ENCODE results near the gene NTN4. TPM values are rescaled to one million over a fixed set of nuclear protein-coding genes. Genes with fewer than 3 reads are reported as not detected.

Gene NTN4
- total RNA-seq, 4 donors from 2014 or later = 5.0 to 22.5 (median 12.4) TPM

- no peak for DNase-seq
- intact Hi-C loops (cut with DNase I) = no loop called here
- no peaks in the 10 kb centered on the region for H3K36me3 ChIP-seq
- TF ChIP-seq POLR2A (IDR thresholded peaks at IDR 0.05) = no peak
- TF ChIP-seq CTCF (IDR thresholded peaks at IDR 0.05) = no peak
- no peak overlapping the region for H3K27ac ChIP-seq
- peaks cover 0 to 31% (median 4%) of the 10 kb centered on the region in 3 donors for H3K4me1 ChIP-seq
- WGBS, 2 donors = 75% methylated on average over 3 of the region's 3 CpGs
- H3K4me3 ChIP-seq = no peak overlapping the region
- H3K27me3 ChIP-seq = no peaks in the 10 kb centered on the region
- no peaks in the 10 kb centered on the region for H3K9me3 ChIP-seq
Measured at GRCh38 chr12:95762123-95762785, 28.3 kb downstream of the NTN4 start.

- 77 to 80% methylated on average over 3 of the region's 3 CpGs for WGBS, 2 donors
- Histone ChIP-seq H3K36me3 (no peaks in the 10 kb centered on the region), H3K27me3 (no peaks in the 10 kb centered on the region), H3K4me3 (no peak overlapping the region), H3K4me1 (peaks cover 0 to 31% (median 4%) of the 10 kb centered on the region in 3 donors), H3K9me3 (no peaks in the 10 kb centered on the region), H3K27ac (no peak overlapping the region)
- intact Hi-C loops (cut with DNase I) = no loop called here
- TF ChIP-seq POLR2A (IDR thresholded peaks at IDR 0.05) (no peak), CTCF (IDR thresholded peaks at IDR 0.05) (no peak)
- DNase-seq = no peak
Measured at GRCh38 chr12:95760371-95760770, 30.2 kb downstream of the NTN4 start.

- H3K27ac ChIP-seq = no peak overlapping the region
- H3K4me3 ChIP-seq = no peak overlapping the region
- TF ChIP-seq CTCF (IDR thresholded peaks at IDR 0.05) (no peak), POLR2A (IDR thresholded peaks at IDR 0.05) (no peak)
- intact Hi-C loops (cut with DNase I) = no loop called here
- no peaks in the 10 kb centered on the region for H3K36me3 ChIP-seq
- DNase-seq = no peak
- H3K27me3 ChIP-seq = no peaks in the 10 kb centered on the region
- peaks cover 0 to 30% (median 4%) of the 10 kb centered on the region in 3 donors for H3K4me1 ChIP-seq
- no peaks in the 10 kb centered on the region for H3K9me3 ChIP-seq
- 0% methylated on average over 1 of the region's 1 CpG for WGBS, 2 donors
Measured at GRCh38 chr12:95759718-95760117, 30.8 kb downstream of the NTN4 start.

GRCh38 chr12:95759039-95759438, 31.5 kb downstream of the NTN4 start:
- Histone ChIP-seq H3K27me3 (no peaks in the 10 kb centered on the region), H3K9me3 (no peaks in the 10 kb centered on the region), H3K27ac (no peak overlapping the region), H3K4me3 (no peak overlapping the region), H3K36me3 (no peaks in the 10 kb centered on the region), H3K4me1 (peaks cover 0 to 23% (median 2%) of the 10 kb centered on the region in 3 donors)
- intact Hi-C loops (cut with DNase I) = no loop called here
- DNase-seq = no peak
- 91 to 95% methylated on average over 3 of the region's 3 CpGs for WGBS, 2 donors
- TF ChIP-seq POLR2A (IDR thresholded peaks at IDR 0.05) (no peak), CTCF (IDR thresholded peaks at IDR 0.05) (no peak)

- H3K4me3 ChIP-seq = no peak overlapping the region
- TF ChIP-seq POLR2A (IDR thresholded peaks at IDR 0.05) (no peak), CTCF (IDR thresholded peaks at IDR 0.05) (no peak)
- 66 to 67% methylated on average over 5 of the region's 5 CpGs for WGBS, 2 donors
- no peaks in the 10 kb centered on the region for H3K27me3 ChIP-seq
- no peak for DNase-seq
- intact Hi-C loops (cut with DNase I) = no loop called here
- no peaks in the 10 kb centered on the region for H3K36me3 ChIP-seq
- H3K9me3 ChIP-seq = no peaks in the 10 kb centered on the region
- H3K4me1 ChIP-seq = peaks cover 0 to 14% (median 0%) of the 10 kb centered on the region in 3 donors
- no peak overlapping the region for H3K27ac ChIP-seq
Measured at GRCh38 chr12:95756362-95756761, 34.2 kb downstream of the NTN4 start.

Measured in esophagus squamous epithelium (tissue), 5 donors.